Activated CD4-positive, alpha-beta T cell treated with anti-CD3 and anti-CD28 coated beads, Interleukin-2, amount 50 U/mL, for 1 hour (primary cell): Measurements from ENCODE around the gene LVRN.
"Not testable (repeated sequence)": the region's sequence is repeated elsewhere in the genome, so short reads cannot be mapped to it uniquely, and the experiment has no call there.

ENCODE experiments used
- DNase-seq: peaks from one replicate; pipeline ENCODE4 v3.0.0-alpha.2; 2020

Gene LVRN, protein sequence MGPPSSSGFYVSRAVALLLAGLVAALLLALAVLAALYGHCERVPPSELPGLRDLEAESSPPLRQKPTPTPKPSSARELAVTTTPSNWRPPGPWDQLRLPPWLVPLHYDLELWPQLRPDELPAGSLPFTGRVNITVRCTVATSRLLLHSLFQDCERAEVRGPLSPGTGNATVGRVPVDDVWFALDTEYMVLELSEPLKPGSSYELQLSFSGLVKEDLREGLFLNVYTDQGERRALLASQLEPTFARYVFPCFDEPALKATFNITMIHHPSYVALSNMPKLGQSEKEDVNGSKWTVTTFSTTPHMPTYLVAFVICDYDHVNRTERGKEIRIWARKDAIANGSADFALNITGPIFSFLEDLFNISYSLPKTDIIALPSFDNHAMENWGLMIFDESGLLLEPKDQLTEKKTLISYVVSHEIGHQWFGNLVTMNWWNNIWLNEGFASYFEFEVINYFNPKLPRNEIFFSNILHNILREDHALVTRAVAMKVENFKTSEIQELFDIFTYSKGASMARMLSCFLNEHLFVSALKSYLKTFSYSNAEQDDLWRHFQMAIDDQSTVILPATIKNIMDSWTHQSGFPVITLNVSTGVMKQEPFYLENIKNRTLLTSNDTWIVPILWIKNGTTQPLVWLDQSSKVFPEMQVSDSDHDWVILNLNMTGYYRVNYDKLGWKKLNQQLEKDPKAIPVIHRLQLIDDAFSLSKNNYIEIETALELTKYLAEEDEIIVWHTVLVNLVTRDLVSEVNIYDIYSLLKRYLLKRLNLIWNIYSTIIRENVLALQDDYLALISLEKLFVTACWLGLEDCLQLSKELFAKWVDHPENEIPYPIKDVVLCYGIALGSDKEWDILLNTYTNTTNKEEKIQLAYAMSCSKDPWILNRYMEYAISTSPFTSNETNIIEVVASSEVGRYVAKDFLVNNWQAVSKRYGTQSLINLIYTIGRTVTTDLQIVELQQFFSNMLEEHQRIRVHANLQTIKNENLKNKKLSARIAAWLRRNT

DNA sequence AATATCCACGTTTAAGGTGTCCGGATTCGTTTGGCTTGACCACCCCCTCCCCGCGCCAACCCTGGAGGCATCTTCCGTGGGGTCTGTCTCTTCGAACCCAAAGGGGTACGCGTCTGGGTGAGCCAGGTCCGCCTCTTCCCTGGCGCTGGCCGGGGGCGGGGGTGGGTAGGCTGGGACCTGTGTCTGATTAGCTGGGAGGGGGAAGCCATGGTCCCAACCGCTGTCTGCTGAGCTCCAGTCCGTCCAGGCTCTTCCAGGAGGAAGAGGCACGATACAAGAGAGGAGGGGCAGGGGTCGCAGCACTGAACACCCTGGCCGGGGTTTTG, at the start of gene LVRN:
LVRN (plus strand) TSS at position 237 of the 326 bp plus-strand sequence. CDS start 143 bp downstream, outside the sequence.
- DNase-seq: no peak

DNA sequence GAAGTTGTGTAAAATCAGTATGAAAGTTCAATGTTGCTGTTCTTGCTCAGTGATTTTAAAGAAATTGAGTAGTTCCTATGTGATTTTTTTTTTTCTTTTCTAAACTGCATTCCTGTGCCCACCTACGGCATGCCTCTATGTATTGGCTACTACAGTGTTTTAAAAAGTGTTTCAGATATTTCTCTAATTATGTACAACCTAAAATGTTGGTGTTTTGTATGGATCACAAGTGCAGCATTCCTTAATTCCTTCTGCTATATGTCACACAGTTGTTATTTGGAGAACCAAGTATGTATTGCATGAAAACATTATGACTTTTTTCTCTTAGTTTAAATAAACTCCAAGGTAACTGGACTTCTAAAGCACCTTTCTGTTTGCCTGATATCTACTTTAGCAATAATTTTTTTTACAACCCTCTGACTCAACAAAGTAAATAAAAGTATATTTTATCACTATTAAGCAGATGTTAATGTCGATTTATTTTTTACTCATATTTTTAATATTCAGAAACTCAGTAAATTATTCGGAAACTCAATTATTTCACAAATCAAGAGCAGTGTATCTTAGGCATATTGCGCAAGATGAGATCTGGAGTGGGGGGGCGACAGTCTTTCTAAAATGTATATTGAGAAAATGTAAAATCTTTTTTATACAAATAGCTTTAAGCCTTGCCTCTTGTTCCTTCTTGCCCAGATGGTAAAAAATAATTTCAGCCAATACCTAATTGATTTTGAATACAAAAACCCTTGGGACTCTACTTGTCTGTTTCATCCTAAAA, 48.5 kb upstream of the LVRN start:
- DNase-seq: not testable (repeated sequence)

DNA sequence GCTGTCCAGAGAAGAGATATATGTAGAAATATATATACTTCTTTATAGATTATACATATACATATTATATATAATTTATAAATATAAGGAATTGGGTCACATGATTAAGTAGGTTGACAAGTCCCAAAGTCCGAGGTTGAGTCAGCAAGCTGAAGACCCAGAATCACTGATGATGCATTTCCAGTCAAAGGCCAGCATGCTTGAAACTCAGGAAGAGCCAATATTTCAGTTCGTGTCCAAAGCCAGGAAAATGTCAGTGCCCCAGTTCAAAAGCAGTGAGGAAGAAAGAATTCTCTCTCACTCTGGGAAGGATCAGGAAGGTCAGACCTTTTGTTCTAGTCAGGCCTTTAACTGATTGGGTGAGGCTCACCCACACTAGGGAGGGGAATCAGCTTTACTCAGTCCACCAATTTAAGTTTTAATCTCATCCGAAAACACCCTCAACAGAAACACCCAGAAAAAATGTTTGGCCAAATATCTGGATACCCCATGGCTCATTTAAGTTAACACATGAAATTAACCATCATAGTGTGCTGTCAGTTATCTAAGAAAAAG, 42.0 kb upstream of the LVRN start:
- no peak for DNase-seq

DNA sequence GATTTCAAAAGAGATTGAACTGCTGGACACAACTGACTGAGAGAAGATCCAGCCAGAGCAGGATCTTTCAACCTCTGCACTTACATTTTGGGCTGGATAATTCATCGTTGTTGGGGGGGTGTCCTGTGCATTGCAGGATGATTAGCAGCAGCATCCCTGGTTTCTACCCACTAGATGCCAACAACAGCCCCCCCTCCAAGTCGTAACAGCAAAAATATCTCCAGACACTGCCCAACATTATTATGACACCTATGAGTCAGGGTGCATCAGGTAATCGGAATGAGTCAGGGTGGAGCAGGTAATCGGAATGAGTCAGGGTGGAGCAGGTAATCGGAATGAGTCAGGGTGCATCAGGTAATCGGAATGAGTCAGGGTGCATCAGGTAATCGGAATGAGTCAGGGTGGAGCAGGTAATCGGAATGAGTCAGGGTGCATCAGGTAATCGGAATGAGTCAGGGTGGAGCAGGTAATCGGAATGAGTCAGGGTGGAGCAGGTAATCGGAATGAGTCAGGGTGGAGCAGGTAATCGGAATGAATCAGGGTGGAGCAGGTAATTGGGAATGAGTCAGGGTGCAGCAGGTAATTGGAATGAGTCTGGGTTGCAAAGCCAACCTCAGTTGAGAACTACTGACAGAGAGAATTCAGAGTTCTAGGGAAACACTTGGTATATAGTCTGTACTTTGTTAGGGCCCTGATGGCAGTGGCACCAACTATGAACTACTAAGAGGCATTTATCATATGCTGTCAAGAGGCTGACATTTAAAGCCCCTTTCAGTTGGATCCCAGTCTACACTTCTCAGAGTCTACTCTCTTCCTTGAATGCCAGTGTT, 33.5 kb upstream of the LVRN start:
- DNase-seq: not testable (repeated sequence)

DNA sequence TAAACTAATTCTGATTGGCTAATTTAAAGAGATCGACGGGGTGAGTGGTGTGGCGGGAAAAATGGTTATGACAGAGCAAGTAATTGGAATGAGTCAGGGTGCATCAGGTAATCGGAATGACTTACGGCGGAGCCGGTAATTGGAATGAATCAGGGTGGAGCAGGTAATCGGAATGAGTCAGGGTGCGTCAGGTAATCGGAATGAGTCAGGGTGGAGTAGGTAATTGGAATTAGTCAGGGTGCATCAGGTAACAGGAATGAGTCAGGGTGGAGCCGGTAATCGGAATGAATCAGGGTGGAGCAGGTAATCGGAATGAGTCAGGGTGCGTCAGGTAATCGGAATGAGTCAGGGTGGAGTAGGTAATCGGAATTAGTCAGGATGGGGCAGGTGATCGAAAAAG, 32.1 kb upstream of the LVRN start:
- DNase-seq: not testable (repeated sequence)

DNA sequence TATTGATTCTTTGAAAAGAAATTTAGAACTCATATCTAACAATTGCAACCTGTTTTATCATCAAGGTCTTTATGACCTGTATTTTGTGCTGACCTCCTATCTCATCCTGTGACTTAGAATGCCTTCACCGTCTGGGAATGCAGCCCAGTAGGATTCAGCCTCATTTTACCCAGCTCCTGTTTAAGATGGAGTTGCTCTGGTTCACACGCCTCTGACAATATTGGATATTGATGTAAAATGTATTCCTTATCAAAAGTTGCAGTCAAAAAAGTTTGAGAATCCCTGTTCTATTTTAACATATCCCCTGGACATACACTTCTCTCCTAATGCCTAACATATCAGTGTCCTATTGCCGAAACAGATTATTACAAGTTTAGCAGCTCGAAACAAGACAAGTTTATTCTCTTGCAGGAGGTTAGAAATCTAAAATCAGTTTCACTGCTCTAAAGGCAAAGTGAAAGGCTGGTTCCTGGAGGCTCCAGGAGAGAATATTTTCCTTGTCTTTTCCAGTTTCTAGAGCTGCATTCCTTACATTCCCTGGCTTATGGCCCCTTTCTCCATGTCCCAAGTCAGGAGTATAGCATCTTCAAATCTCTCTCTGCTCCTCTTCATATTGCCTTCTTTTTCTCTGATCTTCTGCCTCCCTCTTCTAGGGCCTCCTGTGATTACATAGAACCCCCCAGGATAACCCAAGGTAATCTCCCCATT, 31.5 kb upstream of the LVRN start:
- DNase-seq: no peak

DNA sequence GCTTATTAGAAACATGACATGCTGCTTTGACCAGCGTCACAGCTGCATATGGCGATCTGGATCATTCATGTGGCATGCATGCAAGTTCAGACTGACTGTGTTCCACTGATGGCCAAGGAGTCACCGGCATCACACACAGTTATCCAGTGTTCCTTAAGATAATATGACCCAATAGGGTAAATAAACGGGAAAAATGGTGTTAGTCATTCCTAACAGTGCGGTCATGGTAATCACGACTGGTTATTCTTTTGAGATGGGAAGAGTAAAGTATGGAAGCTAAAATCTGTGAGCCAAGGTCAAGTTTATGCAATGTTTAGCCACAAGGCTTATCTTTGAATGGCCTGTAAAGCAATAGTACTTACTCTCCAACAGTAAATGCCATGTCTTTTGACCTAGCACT, 29.3 kb upstream of the LVRN start:
- no peak for DNase-seq

DNA sequence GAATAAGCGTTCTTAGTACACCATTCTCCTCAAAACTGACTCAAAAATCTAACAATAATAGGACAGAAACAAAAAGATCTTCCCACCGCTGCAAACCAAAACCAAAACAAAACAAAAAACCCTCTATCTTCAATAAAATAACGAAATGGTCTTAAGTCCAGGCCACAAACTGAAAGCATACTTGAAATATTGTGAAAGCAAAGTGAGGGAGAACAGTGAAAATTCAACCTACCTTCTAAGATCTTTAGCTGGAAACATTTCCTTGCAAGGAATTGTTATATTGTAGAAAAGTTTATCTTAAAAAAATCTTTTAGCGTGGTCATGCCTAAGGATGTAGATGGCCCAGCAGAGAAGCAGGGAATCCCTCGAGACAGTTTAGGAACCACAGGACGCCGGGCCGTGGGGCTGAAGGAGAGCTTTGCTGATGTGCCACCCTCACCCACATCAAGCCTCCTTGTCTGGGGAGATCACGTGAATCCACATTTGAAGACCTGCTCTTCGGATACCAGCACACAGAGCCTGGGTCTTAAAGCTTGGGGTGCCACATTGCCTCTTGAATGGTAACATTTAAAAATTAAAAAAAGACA, 27.8 kb upstream of the LVRN start:
- DNase-seq: no peak

DNA sequence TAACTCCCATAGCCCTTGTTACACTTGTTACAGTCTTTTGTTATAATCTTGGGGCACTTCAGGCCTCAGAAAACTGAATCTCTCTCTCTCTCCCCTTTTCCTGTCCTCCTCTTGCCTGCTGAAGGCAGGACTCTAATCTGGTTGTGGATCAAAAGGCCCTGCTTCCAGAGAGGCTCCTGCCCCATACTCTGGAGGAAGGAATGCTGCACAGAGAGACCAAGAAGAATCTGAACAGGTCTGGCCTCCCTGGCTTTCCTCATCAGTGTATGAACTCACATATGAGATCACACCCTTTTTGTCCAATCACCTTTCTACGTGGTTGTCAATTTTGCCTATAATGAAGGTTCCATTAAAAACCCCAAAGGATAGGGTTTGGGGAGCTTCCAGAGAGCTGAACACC, 26.2 kb upstream of the LVRN start:
- DNase-seq: no peak

DNA sequence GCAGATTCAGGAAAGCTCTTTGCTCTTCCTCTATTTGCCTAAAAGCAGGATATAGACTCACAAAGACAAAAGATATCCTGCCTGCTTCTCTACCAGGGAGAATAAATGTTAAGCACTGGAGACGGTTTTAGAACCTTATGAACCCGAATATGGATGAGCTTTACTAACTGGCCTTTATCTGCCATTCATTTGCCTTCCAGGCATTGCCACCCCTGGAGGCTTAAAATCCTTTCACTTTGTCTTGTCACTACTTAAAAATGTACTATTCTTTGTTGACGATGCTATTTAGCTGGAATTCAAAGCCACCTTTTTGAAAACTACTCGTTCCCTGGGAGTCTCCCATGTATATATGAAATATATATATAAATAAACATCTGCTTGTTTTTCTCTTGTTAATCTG, 23.2 kb upstream of the LVRN start:
- DNase-seq: no peak

DNA sequence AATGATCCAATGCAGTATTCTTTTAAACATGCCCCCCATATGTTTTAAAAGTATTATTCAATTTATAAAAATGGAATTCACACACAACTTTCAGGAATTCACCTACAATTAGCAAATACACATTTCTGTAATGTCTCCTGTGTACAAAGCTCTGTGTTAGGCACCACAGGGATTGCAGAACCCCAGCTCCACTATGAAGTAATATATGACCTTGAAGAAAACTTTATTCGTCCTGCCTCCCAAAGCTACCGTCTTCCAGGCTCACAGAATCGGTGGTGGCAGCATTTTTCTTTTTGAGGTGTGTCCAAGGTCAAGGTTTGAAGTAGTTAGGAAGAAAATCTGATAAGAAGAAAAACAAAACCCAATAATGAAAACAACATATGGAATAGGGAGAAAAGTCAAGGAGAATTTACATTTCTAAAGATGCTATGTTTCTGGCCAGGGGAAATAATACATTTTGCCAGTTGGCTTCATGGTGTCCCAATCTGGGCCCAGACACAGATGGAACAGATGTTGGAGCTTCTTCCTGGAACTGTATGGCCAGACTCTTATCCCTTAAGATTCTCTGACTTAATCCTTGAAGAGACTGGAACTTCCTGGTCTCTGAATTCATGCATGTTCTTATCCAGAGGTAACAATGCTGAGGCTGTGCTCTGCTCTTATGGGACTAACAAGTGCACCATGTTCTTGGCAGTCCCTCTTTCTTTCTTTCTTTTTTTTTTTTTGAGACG, 22.0 kb upstream of the LVRN start:
- no peak for DNase-seq

DNA sequence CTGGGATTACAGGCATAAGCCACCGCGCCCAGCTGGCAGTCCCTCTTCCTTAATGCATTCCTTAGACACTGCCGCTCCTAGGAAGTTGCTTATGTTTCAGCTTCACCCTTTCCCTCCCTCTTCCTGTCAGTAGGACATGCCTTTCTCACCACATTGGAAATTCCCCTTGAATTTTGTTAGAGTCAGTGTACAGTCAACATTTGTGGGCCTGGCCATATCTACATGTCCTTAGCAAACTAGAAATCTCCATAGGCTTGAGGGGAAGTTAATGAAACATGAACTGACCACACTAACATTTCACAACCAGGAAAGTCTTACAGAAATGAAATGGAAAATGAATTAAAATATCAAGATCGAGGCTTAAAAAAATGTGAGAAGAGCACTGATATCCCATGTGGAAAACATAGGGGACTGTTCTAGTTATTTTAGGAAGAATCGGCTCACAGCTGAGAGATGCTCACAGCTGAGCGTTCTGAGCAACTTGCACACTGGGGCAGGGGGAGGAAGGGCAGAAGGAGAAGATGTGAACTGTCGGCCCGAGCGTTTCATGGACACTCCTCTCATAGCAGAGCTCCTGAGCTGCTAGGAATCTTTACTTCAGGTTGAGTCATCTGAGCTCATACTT, 21.1 kb upstream of the LVRN start:
- no peak for DNase-seq

DNA sequence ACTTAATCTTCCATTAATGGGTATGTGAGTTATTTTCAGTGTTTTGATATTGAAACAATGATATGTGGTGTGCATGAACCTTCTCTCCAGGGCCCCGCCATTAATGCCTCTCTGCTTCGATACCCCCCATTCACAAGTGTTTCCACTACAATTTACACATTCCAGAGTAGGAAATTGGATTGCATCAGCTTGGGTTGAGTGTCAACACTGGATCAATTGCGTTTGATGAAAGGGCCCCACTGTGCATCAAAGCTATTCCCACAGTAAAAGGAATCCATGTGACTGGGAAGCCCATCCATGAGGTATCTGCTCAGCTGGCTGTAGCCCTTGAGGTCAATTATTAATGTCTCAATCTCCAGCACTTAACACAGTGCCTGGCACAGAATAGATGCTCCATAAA, 17.8 kb upstream of the LVRN start:
- no peak for DNase-seq

DNA sequence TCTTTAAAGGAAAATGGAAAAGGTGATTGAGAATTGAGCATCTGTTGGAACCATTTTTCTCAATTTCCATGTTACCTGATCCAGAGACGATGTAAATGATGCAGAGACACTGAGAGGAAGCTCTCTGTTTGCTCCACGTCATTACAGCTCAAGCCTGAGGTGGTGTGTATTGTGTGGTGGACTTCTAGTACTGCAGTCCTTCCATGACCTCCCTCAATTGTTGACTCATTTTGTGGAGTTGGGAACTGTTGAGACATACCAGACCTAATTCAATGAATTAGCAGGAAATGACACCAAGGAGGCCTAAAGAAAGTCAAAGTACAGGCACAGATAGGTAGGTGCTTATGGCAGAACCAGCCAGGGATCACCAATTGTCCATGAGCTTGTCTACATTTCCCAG, 15.6 kb upstream of the LVRN start:
- DNase-seq: no peak

DNA sequence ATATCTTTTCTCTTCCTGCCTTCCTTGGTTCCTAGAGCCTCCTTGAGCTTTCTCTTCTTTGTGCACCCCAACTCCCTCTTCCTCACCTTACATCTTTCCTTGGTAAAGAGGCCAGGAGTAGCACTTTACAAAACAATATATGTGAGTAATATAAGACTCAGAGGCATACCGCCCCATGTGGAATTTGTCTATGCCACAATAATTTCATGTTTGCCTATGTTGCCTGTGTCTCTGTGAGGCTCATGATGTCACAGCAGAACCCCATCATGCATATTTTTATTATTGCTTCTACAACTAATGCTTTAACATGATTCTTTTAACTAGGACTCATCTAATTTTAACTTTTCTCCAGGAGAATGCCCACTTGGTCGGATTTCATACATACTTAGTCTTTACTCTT, 15.0 kb upstream of the LVRN start:
- no peak for DNase-seq

DNA sequence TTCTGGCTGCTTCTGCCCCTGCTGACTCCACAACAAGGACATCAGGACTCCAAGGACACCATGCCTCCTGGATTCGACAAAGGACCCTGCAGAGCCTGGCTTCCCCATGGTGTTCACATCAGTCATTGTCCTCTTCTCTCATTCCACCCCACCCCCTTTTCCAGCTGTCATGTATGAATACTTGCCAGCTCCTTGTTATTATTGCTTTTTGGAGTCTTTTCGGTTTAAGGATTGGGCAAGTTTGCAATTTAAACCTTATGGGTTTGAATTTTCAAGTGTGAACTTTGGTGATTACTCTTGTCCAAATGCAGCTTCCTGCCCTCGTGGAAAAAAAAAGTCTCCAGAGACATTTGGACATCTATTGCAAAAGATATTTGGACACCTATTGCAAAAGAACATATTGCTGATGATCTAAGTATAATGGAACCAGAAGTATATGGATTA, 14.2 kb upstream of the LVRN start:
- no peak for DNase-seq

DNA sequence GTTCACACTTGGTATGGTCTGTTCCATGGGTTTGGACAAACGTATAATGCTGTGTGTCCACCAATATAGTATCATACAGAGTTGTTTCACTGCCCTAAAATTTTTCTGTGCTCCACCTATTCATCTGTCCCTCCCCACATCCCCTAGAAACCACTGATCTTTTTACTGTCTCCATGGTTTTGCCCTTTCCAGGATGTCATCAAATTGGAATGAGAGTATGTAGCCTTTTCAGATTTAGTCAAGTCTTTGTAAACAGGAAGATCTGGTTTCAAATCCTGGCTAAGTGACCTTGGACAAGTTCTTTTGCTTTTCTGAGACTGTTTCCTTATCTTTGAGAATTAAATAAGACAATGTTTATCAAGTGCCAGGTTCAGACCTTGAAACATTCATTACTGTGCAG, 13.2 kb upstream of the LVRN start:
- no peak for DNase-seq

DNA sequence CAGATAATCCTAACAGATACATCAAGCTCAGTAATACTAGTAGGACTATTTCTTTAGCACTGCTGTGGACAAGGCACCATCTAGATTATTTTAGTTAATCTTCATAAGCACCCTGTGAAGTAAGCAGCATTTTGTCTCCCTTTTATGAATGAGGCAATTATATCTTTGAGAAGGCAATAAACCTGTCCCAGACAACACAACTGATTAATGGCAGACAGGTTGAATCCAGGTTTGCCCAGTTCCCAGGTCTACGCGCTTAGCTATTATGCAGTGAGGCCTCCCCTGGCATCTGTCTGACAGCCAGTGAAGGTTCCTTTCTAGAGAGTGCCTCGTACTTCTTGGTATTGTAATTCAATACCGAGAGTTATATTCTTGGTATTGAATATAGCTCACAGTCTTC, 9.7 kb upstream of the LVRN start:
- DNase-seq: no peak

DNA sequence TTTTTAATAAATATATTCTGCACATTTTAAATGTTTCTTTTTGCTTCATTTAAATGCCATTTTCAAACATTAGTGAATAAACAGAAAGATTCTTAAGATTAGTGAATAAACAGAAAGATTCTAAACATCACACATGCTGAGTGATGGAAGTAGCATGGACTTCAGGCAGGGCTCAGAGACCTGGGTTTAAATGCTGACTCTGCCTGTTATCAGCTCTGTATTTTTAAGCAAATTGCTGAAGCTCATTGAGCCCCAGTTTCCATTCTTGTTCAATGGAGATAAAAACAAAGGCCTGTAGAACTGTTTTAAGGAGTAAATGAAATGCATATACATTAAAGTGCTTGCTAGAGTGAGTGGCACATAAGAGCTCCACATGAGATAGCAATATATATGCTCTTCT, 8.1 kb upstream of the LVRN start:
- DNase-seq: no peak

DNA sequence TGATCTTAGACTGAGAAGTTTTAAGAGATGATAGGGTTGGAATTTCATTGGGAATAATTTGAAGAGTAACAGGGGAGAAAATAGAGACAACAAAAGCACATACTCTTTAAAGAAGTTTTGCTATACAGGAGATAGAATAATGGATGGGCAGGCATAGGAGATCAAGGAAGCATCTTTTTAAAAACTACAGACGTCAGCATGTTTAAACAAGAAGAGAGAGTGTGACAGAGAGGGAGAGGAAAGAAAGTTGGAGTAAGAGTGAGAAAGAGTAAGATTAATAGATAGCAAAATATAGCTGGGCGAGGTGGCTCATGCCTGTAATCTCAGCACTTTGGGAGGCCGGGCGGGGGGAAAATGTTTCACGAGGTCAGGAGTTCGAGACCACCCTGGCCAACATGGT, 5.3 kb upstream of the LVRN start:
- no peak for DNase-seq
